HG03460 (cell line): ENCODE measurements around the gene DNER.
"Not testable (repeated sequence)": the region's sequence is repeated elsewhere in the genome, so short reads cannot be mapped to it uniquely, and the experiment has no call there.

Source experiments
- ATAC-seq: cut with Tn5 transposase; IDR thresholded peaks from one replicate; pipeline ENCODE4 v1.9.1; 2021; ENCODE audit not compliant: unreplicated experiment

DNER gene

DNA sequence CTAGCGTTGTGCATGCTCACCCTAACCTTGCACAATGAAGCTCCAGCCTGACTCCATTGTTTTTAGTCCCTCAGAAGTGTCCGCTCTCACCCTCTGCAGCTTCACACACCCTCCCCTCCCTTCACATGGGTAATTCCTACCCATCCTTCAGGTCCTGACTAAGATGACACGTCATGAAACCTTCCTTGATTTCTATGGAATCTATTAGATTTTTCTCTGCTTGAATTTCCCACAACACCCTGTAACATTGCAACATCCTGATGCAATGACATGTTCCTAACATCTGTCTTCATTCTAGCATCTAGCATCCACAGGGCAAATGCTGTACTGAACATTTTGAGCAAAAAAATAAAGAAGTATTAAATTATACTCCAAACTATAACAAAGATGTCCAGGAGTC lies 366.2 kb downstream of the DNER start:
- ATAC-seq: no peak

DNA sequence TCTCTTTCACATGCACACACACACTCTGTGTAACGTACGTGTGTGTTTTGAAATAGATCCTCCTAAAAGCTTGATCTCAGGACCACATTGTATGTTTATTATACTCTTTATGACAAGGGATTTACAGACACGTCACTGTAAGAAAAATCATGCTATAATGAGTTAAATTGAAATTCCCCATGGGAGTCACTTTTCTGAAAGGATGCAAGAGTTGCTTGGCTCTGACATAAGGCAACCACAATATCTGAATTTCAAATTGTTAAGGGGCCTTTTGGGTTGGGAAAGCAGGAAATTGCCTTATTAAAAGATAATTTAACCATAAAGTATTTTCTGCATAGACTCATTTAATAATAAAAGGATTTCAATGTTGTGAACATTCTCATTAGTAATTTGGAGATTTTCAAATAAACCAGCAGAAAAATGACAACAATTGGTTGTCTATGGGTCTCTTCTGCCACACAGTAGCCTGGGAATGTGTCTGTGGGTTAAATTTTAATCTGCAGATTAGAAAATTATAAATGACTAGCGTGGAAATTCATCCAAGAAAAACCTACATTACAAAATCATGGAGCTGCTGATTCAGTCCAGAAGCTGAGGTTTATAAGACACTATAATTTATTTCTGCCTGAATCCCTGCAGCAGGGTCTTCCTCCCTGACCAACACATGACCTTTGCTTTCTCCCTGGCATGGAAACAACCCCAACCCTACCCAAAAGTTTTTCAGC lies 367.4 kb downstream of the DNER start:
- no peak for ATAC-seq

DNA sequence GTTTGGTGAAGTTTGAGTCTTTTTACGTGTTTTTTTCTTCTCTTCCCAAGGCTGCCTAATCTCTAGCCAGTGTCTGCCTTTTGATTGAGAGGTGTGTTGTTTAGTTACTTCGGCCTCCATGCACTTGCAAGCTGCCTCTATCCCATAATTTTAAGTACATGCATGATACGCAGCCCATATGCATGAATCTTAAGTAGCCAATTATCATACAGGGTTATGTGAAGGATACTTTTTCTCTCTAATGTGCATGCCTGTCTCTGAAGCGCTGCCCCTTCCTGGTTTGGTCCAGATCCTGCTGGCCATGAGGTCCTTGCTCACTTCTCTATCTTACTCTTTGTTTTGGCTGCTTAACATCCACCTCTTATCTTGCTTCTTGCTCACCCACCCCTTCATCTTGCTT lies 369.4 kb downstream of the DNER start:
- no peak for ATAC-seq

DNA sequence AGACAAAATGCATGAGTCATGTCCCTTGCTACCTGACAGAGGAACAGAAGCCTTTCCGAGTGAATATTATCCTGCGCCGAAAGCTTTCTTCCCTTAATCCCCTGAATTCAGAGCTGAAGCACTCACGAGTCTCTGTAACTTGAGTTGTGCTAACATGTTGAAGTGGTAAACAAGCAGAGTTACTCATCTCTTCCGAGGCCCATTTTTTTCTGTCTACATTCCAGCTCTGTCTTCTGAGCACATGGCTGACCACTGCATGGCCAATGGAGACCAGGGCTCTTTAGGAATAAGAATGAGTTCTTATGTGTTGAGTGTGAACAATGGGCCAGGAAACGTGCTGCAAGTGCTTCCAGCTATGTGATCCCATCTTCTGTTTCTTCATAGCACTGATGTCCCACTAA lies 370.2 kb downstream of the DNER start:
- ATAC-seq: no peak

DNA sequence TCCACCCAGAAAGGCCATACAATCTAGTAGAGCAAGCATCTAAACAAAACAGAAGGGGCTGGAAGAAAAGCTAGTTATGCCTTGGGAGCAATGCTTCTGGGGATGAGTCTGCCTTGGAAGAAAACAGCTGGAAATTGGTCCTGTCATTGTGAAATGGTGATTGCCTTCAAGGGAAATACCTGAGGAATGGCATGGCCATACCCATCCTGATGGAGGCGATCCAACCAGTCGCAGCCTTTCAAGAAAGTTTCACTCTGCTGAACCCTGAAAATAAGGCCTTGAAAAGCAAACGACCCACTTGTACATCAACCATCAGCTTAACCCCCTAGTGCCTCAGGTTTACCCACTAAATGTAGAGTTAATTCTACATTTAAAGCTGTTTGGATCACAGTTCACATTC lies 370.7 kb downstream of the DNER start:
- ATAC-seq: no peak

DNA sequence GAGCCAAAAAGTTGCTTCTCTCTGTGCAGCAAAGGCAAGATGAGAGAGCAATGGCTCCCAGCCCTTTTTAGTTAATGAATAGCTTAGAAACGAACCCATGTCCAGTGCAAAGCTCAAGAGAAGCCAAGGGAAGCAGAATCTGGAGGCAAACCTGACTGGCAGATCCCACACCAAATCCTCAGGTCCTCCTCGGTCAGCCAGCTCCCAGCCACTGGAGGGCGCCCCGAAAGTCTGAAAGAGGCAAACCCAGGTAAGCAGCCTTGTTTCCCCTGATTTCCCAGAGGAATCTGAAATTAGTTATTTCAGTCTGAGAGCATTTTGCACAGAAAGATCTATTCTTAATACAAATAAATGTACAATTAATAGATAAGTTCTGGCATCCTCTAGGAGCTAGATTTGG lies 372.0 kb downstream of the DNER start:
- no peak for ATAC-seq

DNA sequence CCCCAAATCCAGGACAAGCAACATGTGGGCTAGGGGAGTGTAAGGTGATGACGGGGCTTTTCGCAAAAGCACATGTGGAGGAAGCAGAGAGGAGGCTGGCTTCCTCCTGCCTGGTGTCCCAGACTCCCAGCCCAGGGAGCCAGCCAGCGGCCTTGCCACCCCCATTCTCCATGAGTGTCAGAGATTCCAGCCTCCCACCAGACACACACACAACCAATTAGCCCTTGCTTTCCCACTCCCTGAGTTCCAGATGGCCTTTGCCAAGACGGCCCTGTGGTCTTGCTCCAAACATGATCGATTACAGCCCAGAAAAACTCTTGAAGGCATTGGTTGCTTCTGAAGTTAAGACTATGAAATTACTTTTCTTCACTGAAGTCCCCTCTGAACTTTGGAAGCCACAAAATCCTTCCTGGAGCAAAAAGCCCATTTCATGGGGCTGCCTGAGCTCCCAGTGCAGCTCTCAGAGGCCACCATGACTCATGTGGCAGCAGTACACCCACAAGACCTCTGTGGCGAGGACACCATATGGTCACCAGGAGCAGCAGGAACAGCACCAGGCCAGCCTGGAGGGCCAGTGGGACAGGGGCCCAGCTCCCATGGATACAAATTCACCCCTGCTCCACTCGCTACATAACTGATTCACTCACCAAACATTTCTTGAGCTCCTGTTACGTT lies 374.1 kb downstream of the DNER start:
- no peak for ATAC-seq

DNA sequence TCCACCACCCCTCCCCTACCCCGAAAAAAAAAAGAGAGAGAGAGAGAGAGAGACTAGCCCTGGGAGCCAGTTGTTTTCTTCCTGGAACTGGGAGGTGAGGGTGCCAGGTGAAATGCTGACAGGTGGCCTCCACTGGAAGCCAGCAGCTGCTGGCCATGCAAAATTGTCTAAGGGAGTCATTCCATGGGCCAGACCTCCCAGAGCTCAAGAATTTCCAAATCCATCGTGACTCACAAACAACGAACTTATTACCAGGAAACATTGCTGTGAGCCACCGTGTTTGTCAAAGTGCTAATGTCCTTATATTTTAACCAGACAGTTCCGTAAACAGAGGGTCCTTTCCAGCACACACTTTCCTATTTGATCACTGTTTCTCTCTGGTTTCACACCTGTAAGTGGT lies 374.7 kb downstream of the DNER start:
- no peak for ATAC-seq

DNA sequence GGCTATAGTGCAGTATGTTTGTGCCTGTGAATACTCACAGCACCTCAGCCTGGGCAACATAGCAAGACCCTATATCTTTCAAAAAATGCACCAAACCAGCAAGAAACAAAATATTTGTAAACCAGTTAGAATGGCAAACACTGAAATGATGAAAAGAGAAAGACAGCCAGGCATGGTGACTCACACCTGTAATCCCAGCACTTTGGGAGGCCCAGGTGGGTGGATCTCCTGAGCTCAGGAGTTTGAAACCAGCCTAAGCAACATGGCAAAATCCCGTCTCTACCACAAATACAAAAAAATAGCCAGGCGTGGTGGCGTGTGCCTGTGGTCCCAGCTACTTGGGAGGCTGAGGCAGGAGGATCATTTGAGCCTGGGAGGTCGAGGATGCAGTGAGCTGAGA lies 375.2 kb downstream of the DNER start:
- not testable (repeated sequence) for ATAC-seq

DNA sequence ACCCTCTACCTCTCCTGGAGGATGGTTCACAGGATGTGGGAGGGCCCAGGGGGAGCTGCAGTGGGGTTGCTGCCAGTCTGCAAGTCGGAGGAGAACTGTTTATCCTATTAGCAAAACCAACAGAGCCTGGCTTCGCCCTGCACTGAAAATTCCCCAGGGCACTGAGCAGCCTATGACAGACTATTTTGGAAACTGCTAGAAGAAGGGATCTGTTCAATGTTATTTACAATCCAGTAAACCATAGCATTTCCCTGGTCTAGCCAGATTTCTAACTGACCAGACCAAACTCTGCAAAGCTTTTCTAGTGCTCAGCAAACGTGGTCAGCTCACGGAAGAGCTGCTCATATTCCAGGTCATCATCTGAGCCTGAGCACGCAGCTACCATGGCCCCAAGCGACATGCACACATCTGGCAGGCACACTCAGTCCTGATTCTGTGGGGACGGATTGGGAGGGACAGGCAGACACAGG lies 378.4 kb downstream of the DNER start:
- no peak for ATAC-seq

DNA sequence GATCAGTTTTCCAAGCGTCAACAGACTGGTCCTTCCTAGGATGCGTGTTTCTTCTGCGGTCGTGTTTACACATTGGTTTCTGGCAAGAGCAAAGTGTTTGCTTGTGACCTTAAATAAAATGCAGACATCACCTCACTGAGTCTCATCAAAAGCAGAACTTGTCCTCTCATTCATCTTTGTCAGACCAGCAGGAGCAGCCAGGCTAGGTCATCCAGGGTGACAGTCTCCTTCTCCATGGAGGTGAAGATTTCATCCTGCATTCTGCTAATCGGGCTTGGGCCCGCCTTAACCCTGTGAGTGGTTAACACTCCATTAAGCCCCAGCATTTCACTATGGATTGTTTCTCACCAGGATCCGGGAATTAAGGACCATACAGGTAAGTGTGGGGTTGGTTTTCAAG lies 379.0 kb downstream of the DNER start:
- no peak for ATAC-seq

DNA sequence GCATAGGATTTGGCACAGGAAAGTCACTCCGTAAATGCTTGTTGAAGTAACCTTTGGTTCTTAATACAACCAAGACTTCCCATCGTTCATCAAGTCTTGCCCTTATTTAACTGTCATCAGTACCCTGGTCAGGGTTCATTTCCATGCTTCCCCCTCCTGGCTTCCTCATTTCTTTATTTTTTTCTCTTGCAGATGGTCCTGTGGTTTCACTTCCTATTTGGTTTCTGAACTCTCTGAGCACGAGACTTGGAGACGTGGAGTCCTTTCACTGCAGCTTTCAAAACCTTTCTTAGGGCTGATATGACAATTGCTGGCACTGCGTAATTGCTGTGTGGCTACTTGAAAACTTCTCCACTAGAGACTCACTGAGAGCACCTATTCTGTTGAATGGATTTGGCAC lies 383.4 kb downstream of the DNER start:
- no peak for ATAC-seq

DNA sequence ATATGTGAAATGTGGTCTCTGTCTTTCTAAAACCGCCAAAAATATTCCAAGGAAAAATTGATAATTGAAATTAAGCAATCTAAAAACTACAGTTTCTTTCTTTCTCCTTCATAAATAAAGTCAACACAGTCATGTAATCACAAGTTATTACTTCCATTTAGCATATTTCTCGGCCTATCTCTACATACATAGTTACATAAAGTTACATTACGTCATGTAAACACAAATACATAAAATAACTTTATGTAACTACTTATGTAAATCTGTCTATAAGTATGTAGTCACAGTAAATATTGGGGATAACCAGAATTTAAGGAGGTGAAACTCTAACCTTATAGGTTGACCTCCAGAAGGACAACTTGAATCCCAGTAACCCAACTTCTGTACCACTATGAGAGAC lies 394.8 kb downstream of the DNER start:
- no peak for ATAC-seq

DNA sequence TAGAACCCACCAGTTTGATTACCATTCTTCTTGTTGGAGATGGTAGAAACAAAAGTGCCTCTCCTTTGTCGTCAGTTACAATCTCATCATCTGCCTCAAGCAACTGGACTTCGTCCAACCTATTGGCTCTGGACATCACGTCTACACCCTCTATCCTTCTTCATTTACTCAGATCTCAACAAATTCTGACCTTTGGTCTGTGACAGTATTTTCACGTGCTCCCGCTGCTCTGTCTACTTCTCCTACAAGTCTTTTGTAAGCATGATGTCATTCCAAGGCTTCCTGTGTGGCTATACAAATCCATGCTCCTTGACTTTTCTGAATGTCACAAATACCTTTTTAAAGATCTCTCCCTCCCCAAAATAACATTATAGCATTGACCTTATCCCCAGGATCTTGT lies 400.2 kb downstream of the DNER start:
- no peak for ATAC-seq

DNA sequence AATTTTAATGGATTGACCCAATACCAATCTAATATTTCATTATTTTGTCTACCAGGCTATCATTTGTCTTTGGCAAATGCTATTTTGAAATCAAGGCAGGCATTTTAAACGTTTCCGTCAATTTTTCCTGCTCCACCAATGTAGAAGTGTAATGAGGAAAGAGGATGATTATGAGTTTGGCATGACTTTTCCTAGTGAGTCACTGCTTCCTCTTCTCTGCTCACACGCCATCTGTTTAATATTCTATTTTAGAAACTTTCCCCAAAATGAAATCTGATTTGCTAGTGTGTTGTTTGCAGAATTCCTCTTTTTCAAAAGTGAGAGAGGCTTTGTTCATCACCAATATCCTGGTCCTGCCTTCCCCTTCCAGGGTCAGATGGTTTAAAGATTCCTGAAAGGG lies 400.8 kb downstream of the DNER start:
- no peak for ATAC-seq
